Globus pallidus (tissue), 1 donor: ENCODE measurements around the gene NFKBIB.
"Not testable (repeated sequence)": the region's sequence is repeated elsewhere in the genome, so short reads cannot be mapped to it uniquely, and the experiment has no call there.

Experiments
- DNase-seq: peaks from one replicate; pipeline ENCODE4 v3.0.0-alpha.2; 2015; ENCODE audit warnings: low spot score

The NFKBIB gene

GRCh38 chr19:38928391-38929001 is 28.7 kb downstream of the NFKBIB start:
- no peak for DNase-seq

GRCh38 chr19:38929929-38930775 is 30.4 kb downstream of the NFKBIB start, which contains the start of gene SARS2:
Gene SARS2, minus strand, starts transcription at chr19:38930763. Its CDS starts 27 bp downstream, at chr19:38930736.
- peak; percentile 95 for DNase-seq

GRCh38 chr19:38930776-38931520 is 31.2 kb downstream of the NFKBIB start, which contains the start of gene MRPS12:
Gene MRPS12, plus strand, starts transcription at chr19:38930944. Its CDS starts 351 bp downstream, at chr19:38931295.
- DNase-seq: peak; percentile 99

- no peak for DNase-seq
Measured at GRCh38 chr19:38931521-38931793, 31.7 kb downstream of the NFKBIB start.

GRCh38 chr19:38932425-38933179 is 32.8 kb downstream of the NFKBIB start:
- DNase-seq: no peak

GRCh38 chr19:38933544-38933943 is 33.8 kb downstream of the NFKBIB start:
- DNase-seq: no peak

GRCh38 chr19:38939957-38940356 is 40.2 kb downstream of the NFKBIB start:
- DNase-seq: no peak

- not testable (repeated sequence) for DNase-seq
Measured at GRCh38 chr19:38941466-38941865, 41.7 kb downstream of the NFKBIB start.

- DNase-seq: no peak
Measured at GRCh38 chr19:38941979-38942378, 42.2 kb downstream of the NFKBIB start.

- DNase-seq: no peak
Measured at GRCh38 chr19:38942471-38943181, 42.9 kb downstream of the NFKBIB start.

- no peak for DNase-seq
Measured at GRCh38 chr19:38944981-38945506, 45.3 kb downstream of the NFKBIB start.

- DNase-seq: no peak
Measured at GRCh38 chr19:38945562-38946228, 45.9 kb downstream of the NFKBIB start.

GRCh38 chr19:38946229-38947010 is 46.7 kb downstream of the NFKBIB start:
- DNase-seq: no peak

GRCh38 chr19:38949580-38950367 is 50.0 kb downstream of the NFKBIB start:
- DNase-seq: peak; percentile 81

GRCh38 chr19:38951187-38951586 is 51.4 kb downstream of the NFKBIB start:
- no peak for DNase-seq

GRCh38 chr19:38952395-38953165 is 52.8 kb downstream of the NFKBIB start:
- DNase-seq: no peak

GRCh38 chr19:38953677-38954076 is 53.9 kb downstream of the NFKBIB start:
- DNase-seq: no peak

- DNase-seq: no peak
Measured at GRCh38 chr19:38956264-38956663, 56.5 kb downstream of the NFKBIB start.
